ENCODE measurements around the gene LRFN2.

- TF ChIP-seq POLR2A (IDR thresholded peaks at IDR 0.05) (no peak), CTCF (IDR thresholded peaks at IDR 0.05) (no peak)
Observed at GRCh38 chr6:40489798-40490197, 97.4 kb downstream of the LRFN2 start.

All from breast epithelium (tissue), 3 donors.